Measurements from ENCODE around the gene AFF1.

The AFF1 gene

DNA sequence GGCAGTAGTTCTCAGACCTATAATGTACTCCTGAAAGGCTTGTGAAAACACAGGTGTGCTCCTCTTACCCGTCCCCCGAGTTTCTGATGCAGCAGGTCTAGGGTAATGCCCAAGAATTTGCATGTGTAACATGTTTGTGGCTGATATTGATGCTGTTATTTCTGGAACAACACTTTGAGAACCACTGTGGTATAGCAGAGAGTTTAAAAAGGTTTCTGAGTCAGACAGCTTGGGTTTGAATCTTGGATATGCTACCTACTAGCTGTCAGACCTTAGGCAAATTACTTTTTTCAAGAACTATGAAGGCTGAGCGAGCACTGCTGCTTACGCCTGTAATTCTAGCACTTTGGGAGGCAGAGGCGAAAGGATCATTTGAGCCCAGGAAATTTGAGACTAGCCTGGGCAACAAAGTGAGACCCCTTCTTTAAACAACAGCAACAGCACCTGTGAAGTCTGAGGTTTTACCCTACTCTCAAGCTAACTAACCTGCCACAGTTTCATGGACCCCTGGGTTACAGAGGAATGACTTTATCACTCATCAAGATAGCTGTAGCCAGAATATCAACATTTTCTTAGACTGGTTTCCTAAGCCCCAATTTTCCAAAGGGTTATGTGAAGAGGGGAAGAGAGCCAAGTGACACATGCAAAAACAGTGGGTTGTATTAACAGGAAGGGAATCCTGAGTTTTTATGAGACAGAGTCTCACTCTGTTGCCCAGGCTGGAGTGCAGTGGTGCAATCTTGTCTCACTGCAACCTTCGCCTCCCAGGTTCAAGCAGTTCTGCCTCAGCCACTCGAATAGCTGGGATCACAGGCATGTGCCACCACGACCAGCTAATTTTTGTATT lies 5.1 kb downstream of the AFF1 start:
- DNase-seq (ENCODE audit: extremely low spot score): peak; percentile 65
- TF ChIP-seq, protein P1, sequence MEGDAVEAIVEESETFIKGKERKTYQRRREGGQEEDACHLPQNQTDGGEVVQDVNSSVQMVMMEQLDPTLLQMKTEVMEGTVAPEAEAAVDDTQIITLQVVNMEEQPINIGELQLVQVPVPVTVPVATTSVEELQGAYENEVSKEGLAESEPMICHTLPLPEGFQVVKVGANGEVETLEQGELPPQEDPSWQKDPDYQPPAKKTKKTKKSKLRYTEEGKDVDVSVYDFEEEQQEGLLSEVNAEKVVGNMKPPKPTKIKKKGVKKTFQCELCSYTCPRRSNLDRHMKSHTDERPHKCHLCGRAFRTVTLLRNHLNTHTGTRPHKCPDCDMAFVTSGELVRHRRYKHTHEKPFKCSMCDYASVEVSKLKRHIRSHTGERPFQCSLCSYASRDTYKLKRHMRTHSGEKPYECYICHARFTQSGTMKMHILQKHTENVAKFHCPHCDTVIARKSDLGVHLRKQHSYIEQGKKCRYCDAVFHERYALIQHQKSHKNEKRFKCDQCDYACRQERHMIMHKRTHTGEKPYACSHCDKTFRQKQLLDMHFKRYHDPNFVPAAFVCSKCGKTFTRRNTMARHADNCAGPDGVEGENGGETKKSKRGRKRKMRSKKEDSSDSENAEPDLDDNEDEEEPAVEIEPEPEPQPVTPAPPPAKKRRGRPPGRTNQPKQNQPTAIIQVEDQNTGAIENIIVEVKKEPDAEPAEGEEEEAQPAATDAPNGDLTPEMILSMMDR (IDR thresholded peaks at IDR 0.05; ENCODE audit: control extremely low read depth, extremely low read depth, low read depth, missing control alignments): no peak
- ChIA-PET POLR2A (interaction anchor here (1.4 to 2.5 kb wide), 2 partner anchors 21 to 67 kb away, joined by 3 to 12 read pairs; no protein-coding TSS in a partner anchor), CTCF (interaction anchor here (0.9 to 9.3 kb wide), 11 partner anchors 11 to 280 kb away, joined by 3 to 106 read pairs (median 4); no protein-coding TSS in a partner anchor)

GRCh38 chr4:86940920-86941460 lies 6.2 kb downstream of the AFF1 start:
- CTCF ChIA-PET: interaction anchor here (0.9 to 9.3 kb wide), 7 partner anchors 10 to 152 kb away, joined by 3 to 106 read pairs (median 7); no protein-coding TSS in a partner anchor
- TF ChIP-seq, protein P1 (IDR thresholded peaks at IDR 0.05; ENCODE audit: control extremely low read depth, extremely low read depth, low read depth, missing control alignments): no peak
- no peak for DNase-seq (ENCODE audit: extremely low spot score)
- POLR2A ChIA-PET: interaction anchor here (2.5 kb wide), 1 partner anchor 65 kb away, joined by 12 read pairs; no protein-coding TSS in a partner anchor

DNA sequence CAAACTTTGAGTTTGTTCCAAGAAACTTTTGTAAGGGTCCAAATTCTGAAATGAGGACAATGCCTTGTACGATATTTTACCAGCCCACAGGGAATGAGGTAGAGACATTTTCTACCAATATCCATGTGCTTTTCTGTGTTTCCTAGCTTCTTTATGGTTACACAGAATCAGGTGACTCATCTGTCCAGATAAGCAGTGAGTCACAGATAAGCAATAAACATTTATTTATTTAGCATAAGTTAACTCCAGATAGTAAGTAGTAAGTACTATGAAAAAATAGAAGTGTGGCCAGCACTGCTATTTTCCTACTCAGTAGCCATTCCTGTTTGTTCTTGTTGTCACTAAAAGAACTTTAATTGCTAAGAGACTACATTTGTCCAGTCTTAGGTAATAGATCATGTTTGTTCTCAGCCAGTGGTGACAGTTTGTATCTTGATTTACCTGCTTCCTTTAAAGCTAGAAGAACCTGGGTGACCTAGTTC lies 7.4 kb downstream of the AFF1 start:
- ChIA-PET CTCF (interaction anchor here (1.0 to 7.9 kb wide), 7 partner anchors 11 to 445 kb away, joined by 3 to 43 read pairs (median 3); no protein-coding TSS in a partner anchor), POLR2A (interaction anchor here (1.1 kb wide), 1 partner anchor 64 kb away, joined by 3 read pairs; no protein-coding TSS in a partner anchor)
- DNase-seq (ENCODE audit: extremely low spot score): no peak
- TF ChIP-seq, protein P1 (IDR thresholded peaks at IDR 0.05; ENCODE audit: control extremely low read depth, extremely low read depth, low read depth, missing control alignments): no peak

GRCh38 chr4:86944964-86945781 lies 10.4 kb downstream of the AFF1 start:
- DNase-seq (ENCODE audit: extremely low spot score): no peak
- CTCF ChIA-PET: interaction anchor here (0.7 to 7.9 kb wide), 8 partner anchors 8 to 149 kb away, joined by 3 to 43 read pairs (median 6); partner anchors contain the start of gene AFF1
- TF ChIP-seq, protein P1 (IDR thresholded peaks at IDR 0.05; ENCODE audit: control extremely low read depth, extremely low read depth, low read depth, missing control alignments): no peak
- POLR2A ChIA-PET: interaction anchor here (0.5 to 1.4 kb wide), 6 partner anchors 9 to 110 kb away, joined by 4 to 10 read pairs (median 6); partner anchors contain the start of gene AFF1

- ChIA-PET POLR2A (no interaction called here), CTCF (interaction anchor here (0.9 to 3.9 kb wide), 4 partner anchors 9 to 25 kb away, joined by 3 to 15 read pairs (median 5); no protein-coding TSS in a partner anchor)
- TF ChIP-seq, protein P1 (IDR thresholded peaks at IDR 0.05; ENCODE audit: control extremely low read depth, extremely low read depth, low read depth, missing control alignments): no peak
- DNase-seq (ENCODE audit: extremely low spot score): no peak
Measured at GRCh38 chr4:86946868-86947500, 12.2 kb downstream of the AFF1 start.

Data from GM10248 (cell line).